Type B pancreatic cell (in vitro differentiated cells): ENCODE results near the gene HIVEP3. TPM values are rescaled to one million over a fixed set of nuclear protein-coding genes. Genes with fewer than 3 reads are reported as not detected.

Experiments used
- DNase-seq: peaks from one replicate; pipeline ENCODE4 v3.0.0; 2021; ENCODE audit warnings: mixed read lengths; ENCODE audit not compliant: unreplicated experiment; ENCODE audit errors: extremely low spot score
- H3K27ac Mint-ChIP-seq: 2 replicates; pipeline ENCODE4 v1.8.0; 2021; ENCODE audit warnings: mild to moderate bottlenecking, mixed read lengths
- H3K27me3 Mint-ChIP-seq: 2 replicates; pipeline ENCODE4 v1.8.0; 2021; ENCODE audit warnings: mixed read lengths
- H3K36me3 Mint-ChIP-seq: 2 replicates; pipeline ENCODE4 v1.8.0; 2021; ENCODE audit warnings: mixed read lengths
- H3K4me1 Mint-ChIP-seq: one replicate; pipeline ENCODE4 v1.8.0; 2021; ENCODE audit warnings: mixed read lengths; ENCODE audit not compliant: unreplicated experiment
- H3K4me3 Mint-ChIP-seq: 2 replicates; pipeline ENCODE4 v1.8.0; 2021; ENCODE audit warnings: mild to moderate bottlenecking, mixed read lengths
- H3K9me3 Mint-ChIP-seq: 2 replicates; pipeline ENCODE4 v1.8.0; 2021; ENCODE audit warnings: mixed read lengths
- CTCF ChIP-seq: fragments of 200-600 bp; sonication (generic); conservative IDR thresholded peaks from 2 replicates; pipeline ENCODE4 v1.5.0; 2021; ENCODE audit warnings: antibody characterized with exemption, mild to moderate bottlenecking
- total RNA-seq: library from RNA; stranded (reverse); gene quantifications from 2 replicates; pipeline ENCODE4 v1.2.1, GENCODE V29; 2021; ENCODE audit warnings: low replicate concordance

HIVEP3 gene
- total RNA-seq, 1 donor from 2014 or later = 9.2 TPM

- TF ChIP-seq CTCF = no peak
- H3K4me3 Mint-ChIP-seq = peak overlapping the region; percentile 20
Observed at GRCh38 chr1:41498391-41498790, 420.3 kb downstream of the HIVEP3 start.

GRCh38 chr1:41497461-41498030 is 421.2 kb downstream of the HIVEP3 start:
- no peak for TF ChIP-seq CTCF
- no peaks in the 10 kb centered on the region for H3K36me3 Mint-ChIP-seq
- peak overlapping the region; percentile 77 for H3K27ac Mint-ChIP-seq
- no peak for DNase-seq
- peaks cover 11% of the 10 kb centered on the region for H3K4me1 Mint-ChIP-seq
- H3K9me3 Mint-ChIP-seq = no peaks in the 10 kb centered on the region
- H3K4me3 Mint-ChIP-seq = no peak overlapping the region
- no peaks in the 10 kb centered on the region for H3K27me3 Mint-ChIP-seq

More at GRCh38 chr1:41498391-41498790, 420.3 kb downstream of the HIVEP3 start:
- Mint-ChIP-seq H3K36me3 (no peaks in the 10 kb centered on the region), H3K27ac (peak overlapping the region; percentile 85), H3K4me1 (peaks cover 12% of the 10 kb centered on the region), H3K9me3 (no peaks in the 10 kb centered on the region), H3K27me3 (no peaks in the 10 kb centered on the region)
- no peak for DNase-seq

GRCh38 chr1:41497056-41497440 is 421.7 kb downstream of the HIVEP3 start:
- Mint-ChIP-seq H3K4me3 (no peak overlapping the region), H3K4me1 (peaks cover 11% of the 10 kb centered on the region), H3K9me3 (no peaks in the 10 kb centered on the region), H3K27me3 (no peaks in the 10 kb centered on the region), H3K36me3 (no peaks in the 10 kb centered on the region), H3K27ac (peak overlapping the region; percentile 59)
- no peak for DNase-seq
- TF ChIP-seq CTCF = no peak

- DNase-seq = peak; percentile 90
- Mint-ChIP-seq H3K9me3 (no peaks in the 10 kb centered on the region), H3K4me1 (peaks cover 11% of the 10 kb centered on the region), H3K4me3 (no peak overlapping the region), H3K27ac (peak overlapping the region; percentile 86), H3K36me3 (no peaks in the 10 kb centered on the region), H3K27me3 (no peaks in the 10 kb centered on the region)
- TF ChIP-seq CTCF = no peak
Observed at GRCh38 chr1:41496080-41497055, 422.4 kb downstream of the HIVEP3 start.

- Mint-ChIP-seq H3K9me3 (no peaks in the 10 kb centered on the region), H3K36me3 (no peaks in the 10 kb centered on the region), H3K4me3 (peak overlapping the region; percentile 69), H3K27me3 (no peaks in the 10 kb centered on the region), H3K4me1 (peaks cover 11% of the 10 kb centered on the region), H3K27ac (peak overlapping the region; percentile 86)
- DNase-seq = no peak
- TF ChIP-seq CTCF = peak; percentile 42
Observed at GRCh38 chr1:41495210-41495948, 423.3 kb downstream of the HIVEP3 start.
